ENCODE data around the gene PPP2R3C. TPM values are rescaled to one million over a fixed set of nuclear protein-coding genes. Genes with fewer than 3 reads are reported as not detected.

The PPP2R3C gene
- total and polyA plus RNA-seq, 2 of the 13 experiments (the other 11 are each of a cell fraction or from before 2014, with no cell fraction given), result 63.4 to 102 TPM

DNA sequence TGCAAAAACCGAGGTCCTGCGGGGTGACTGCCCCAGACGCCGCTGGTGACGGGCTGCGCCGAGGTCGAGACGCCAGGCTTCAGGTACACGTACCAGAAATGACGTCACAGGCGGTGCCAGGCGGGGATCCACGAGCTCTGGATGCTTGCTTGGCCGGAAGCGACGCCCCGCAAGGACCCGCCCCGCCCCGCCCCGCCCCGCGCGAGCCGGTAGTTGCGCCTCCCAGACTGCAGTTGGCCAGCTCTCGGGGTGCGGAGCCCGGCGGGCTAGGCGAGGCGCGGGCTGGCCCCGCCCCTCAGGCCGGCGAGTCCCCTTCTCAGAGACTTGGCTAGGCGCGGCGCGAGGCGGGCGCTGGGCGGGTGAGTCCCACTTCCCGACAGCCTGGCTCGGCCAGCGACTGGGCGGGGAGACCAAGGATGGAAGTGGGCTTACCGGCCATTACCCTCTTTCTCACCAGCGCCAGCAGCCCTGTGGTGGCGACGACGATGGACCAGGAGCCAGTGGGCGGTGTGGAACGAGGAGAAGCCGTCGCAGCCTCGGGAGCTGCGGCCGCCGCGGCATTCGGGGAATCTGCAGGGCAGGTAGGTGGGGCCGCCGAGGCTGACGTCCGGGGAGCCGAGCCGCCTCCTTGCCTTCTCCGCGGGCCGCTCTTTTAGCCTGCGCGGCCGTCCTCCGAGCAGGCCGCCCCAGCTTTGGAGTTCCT is 75.6 kb downstream of the PPP2R3C start, which contains the start of gene FAM177A1 (continued):
- TF ChIP-seq KIAA2018 (CRISPR knock-in tag; IDR thresholded peaks at IDR 0.05; ENCODE audit: borderline replicate concordance) (peak; percentile 93; the same call in 1 of the 2 replicates), SETDB1 (CRISPR knock-in tag; IDR thresholded peaks at IDR 0.05; ENCODE audit: borderline replicate concordance) (no peak), ZNF567 (CRISPR knock-in tag; IDR thresholded peaks at IDR 0.05; ENCODE audit: borderline replicate concordance) (peak; percentile 86; the same call in 1 of the 2 replicates), ZBTB2 (CRISPR knock-in tag; IDR thresholded peaks at IDR 0.05; ENCODE audit: low read depth) (peak; percentile 84; the same call in 1 of the 2 replicates), ZFYVE20 (CRISPR knock-in tag; IDR thresholded peaks at IDR 0.05; ENCODE audit: borderline replicate concordance, low read depth) (no peak), ZNF329 (CRISPR knock-in tag; IDR thresholded peaks at IDR 0.05; ENCODE audit: low read depth) (peak; percentile 94), DDIT3 (CRISPR knock-in tag; IDR thresholded peaks at IDR 0.05) (no peak; the same call in 1 of the 2 replicates), AFF4 (CRISPR knock-in tag; IDR thresholded peaks at IDR 0.05) (no peak; the same call in 1 of the 2 replicates)
